GM18502 (cell line): Measurements from ENCODE around the gene MYL6.

Experiments used
- ATAC-seq: cut with Tn5 transposase; IDR thresholded peaks from one replicate; pipeline ENCODE4 v1.9.1; 2021; ENCODE audit warnings: mild to moderate bottlenecking; ENCODE audit not compliant: unreplicated experiment, poor library complexity

Gene MYL6

GRCh38 chr12:56128670-56129205 lies 29.4 kb upstream of the MYL6 start:
- no peak for ATAC-seq

- ATAC-seq = peak; percentile 38
Observed at GRCh38 chr12:56129206-56129941, 28.8 kb upstream of the MYL6 start.

- ATAC-seq = no peak
Observed at GRCh38 chr12:56129942-56130495, 28.1 kb upstream of the MYL6 start.

- ATAC-seq = no peak
Observed at GRCh38 chr12:56130876-56131275, 27.3 kb upstream of the MYL6 start.

- ATAC-seq = no peak
Observed at GRCh38 chr12:56134897-56135296, 23.3 kb upstream of the MYL6 start.

- ATAC-seq = no peak
Observed at GRCh38 chr12:56137853-56138571, 20.1 kb upstream of the MYL6 start.

GRCh38 chr12:56141946-56142784 lies 16.0 kb upstream of the MYL6 start:
- no peak for ATAC-seq

GRCh38 chr12:56143217-56143616 lies 14.9 kb upstream of the MYL6 start:
- ATAC-seq = no peak

GRCh38 chr12:56143870-56144269 lies 14.3 kb upstream of the MYL6 start:
- no peak for ATAC-seq

- ATAC-seq = no peak
Observed at GRCh38 chr12:56145217-56145616, 12.9 kb upstream of the MYL6 start.

GRCh38 chr12:56146492-56147460 lies 11.4 kb upstream of the MYL6 start:
- ATAC-seq = no peak

GRCh38 chr12:56150563-56150962 lies 7.6 kb upstream of the MYL6 start:
- ATAC-seq = no peak

- ATAC-seq = peak; percentile 61
Observed at GRCh38 chr12:56151672-56152131, 6.5 kb upstream of the MYL6 start.

GRCh38 chr12:56152132-56152755 lies 5.9 kb upstream of the MYL6 start, which contains the start of gene MYL6B:
TSS of gene MYL6B (plus strand) at chr12:56152587. CDS start at chr12:56153919, 1,332 bp downstream.
- ATAC-seq = peak; percentile 83

- ATAC-seq = no peak
Observed at GRCh38 chr12:56152756-56153677, 5.1 kb upstream of the MYL6 start.

- ATAC-seq = no peak
Observed at GRCh38 chr12:56153678-56154065, 4.5 kb upstream of the MYL6 start.

- no peak for ATAC-seq
Observed at GRCh38 chr12:56154246-56154771, 3.9 kb upstream of the MYL6 start.
